ES-I3 (cell line): ENCODE results near the gene SEC24C.

ENCODE experiments used
- H3K36me3 ChIP-seq: 2 replicates; pipeline ENCODE4 v1.6.1; 2013; ENCODE audit warnings: mild to moderate bottlenecking, low read length, control low read depth, moderate library complexity; ENCODE audit not compliant: insufficient read depth
- H3K4me1 ChIP-seq: 2 replicates; pipeline ENCODE4 v1.6.1; 2013; ENCODE audit warnings: mild to moderate bottlenecking, control low read depth, low read length; ENCODE audit not compliant: insufficient read depth
- H3K9ac ChIP-seq: 2 replicates; pipeline ENCODE4 v1.6.1; 2013; ENCODE audit warnings: low read depth, mild to moderate bottlenecking, low read length, moderate library complexity
- H3K9me3 ChIP-seq: 2 replicates; pipeline ENCODE4 v1.6.1; 2013; ENCODE audit warnings: mild to moderate bottlenecking, low read length, moderate library complexity; ENCODE audit not compliant: control insufficient read depth, insufficient read depth

SEC24C gene

DNA sequence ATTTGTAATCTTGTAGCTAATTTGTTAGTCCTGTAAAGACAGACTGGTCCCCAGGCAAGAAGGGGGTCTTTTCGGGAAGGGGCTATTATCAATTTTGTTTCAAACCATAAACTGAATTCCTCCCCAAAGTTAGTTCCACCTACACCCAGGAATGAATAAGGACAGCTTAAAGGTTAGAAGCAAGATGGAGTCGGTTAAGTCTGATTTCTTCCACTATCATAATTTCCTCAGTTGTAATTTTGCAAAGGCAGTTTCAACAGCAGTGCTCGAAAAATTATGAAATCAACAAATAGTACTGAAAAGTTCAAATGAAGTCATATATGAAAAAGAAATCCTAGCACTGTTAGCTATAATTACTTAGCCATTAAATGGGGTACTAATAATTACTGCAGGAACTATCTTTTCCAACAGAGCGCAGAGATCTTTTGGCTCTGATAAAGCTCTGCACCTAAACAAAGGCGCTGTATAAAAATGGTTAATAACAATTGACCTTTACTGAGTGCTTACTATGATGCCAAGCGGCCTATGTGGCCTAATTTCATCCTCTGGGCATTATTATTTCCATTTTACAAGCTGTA lies 756 bp upstream of the SEC24C start:
- Histone ChIP-seq H3K9me3 (no peaks in the 10 kb centered on the region), H3K9ac (peak overlapping the region; percentile 92), H3K36me3 (peaks cover 6% of the 10 kb centered on the region; the same call in 1 of the 2 replicates), H3K4me1 (peaks cover 18% of the 10 kb centered on the region)

DNA sequence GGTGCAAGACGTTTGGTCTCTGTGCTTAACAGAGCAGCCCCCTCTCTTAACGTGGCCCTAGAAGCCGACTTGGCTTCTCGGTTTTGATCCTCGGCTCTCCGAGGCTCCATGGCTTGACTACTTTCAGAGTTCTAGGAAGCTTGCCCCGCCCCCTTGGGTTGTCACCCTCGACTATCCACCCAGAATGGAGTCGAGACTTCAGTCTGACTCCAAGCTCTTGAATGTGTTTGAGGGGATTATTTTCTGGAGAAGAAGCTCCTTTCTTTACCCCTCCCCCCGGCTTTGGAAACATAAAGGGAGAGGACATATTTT lies 448 bp downstream of the SEC24C start:
- H3K4me1 ChIP-seq: peaks cover 18% of the 10 kb centered on the region
- no peaks in the 10 kb centered on the region for H3K9me3 ChIP-seq
- peaks cover 6% of the 10 kb centered on the region; the same call in 1 of the 2 replicates for H3K36me3 ChIP-seq
- peak overlapping the region; percentile 92 for H3K9ac ChIP-seq

DNA sequence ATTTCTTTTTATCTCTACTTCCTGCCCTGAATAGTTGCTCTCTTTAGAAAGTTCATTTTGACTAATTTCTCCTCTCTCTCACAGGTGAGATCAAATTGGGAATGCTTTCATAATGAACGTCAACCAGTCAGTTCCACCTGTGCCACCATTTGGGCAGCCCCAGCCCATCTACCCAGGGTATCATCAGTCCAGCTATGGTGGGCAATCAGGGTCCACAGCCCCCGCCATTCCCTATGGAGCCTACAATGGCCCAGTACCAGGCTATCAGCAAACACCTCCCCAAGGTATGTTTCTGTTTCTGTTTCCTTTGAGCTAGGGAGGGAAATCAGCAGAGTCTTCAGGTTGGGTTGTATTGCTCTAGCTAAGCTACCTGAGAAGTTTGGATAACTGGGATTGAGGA lies 2.5 kb downstream of the SEC24C start:
- H3K4me1 ChIP-seq: peaks cover 16% of the 10 kb centered on the region
- peaks cover 10% of the 10 kb centered on the region; the same call in 1 of the 2 replicates for H3K36me3 ChIP-seq
- H3K9me3 ChIP-seq: no peaks in the 10 kb centered on the region
- no peak overlapping the region for H3K9ac ChIP-seq

DNA sequence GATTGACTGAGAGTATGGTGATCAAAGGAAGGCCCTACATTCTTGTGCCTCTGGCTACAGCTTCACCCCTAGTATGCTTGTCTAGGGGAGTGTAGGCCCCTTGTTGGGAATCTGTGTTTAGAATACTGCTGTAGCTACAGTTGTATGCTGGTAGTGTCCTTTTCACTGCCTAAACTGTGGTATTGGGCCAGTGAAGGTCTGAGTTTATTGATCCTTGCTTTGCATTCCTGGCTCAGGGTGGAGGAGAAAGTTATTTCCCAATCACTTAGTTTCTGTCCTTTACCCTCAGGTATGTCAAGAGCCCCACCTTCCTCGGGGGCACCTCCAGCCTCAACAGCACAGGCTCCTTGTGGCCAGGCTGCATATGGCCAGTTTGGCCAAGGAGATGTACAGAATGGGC lies 6.6 kb downstream of the SEC24C start:
- Histone ChIP-seq H3K4me1 (no peaks in the 10 kb centered on the region), H3K9ac (no peak overlapping the region), H3K36me3 (peaks cover 14% of the 10 kb centered on the region; the same call in 1 of the 2 replicates), H3K9me3 (no peaks in the 10 kb centered on the region)

DNA sequence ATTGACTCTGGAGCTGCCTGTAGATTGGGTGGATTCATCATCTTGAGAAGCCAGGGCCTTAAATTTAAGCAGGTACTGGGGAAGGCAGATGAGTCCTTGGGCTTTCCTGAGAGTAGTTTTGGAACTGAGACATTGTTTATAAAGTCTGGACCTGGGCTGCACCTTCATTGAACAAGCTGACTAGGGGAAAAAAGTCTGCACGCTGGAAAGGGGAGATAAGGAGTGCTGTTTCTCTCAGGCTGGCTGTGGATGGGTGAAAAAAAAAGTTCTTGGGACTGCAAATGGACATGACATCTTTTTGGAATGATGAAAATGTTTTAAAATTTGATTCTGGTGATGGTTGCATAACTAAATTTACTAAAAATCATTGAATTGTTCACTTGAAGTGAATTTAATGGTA lies 12.0 kb downstream of the SEC24C start:
- Histone ChIP-seq H3K9me3 (no peaks in the 10 kb centered on the region), H3K36me3 (peaks cover 14% of the 10 kb centered on the region), H3K9ac (no peak overlapping the region), H3K4me1 (no peaks in the 10 kb centered on the region)

DNA sequence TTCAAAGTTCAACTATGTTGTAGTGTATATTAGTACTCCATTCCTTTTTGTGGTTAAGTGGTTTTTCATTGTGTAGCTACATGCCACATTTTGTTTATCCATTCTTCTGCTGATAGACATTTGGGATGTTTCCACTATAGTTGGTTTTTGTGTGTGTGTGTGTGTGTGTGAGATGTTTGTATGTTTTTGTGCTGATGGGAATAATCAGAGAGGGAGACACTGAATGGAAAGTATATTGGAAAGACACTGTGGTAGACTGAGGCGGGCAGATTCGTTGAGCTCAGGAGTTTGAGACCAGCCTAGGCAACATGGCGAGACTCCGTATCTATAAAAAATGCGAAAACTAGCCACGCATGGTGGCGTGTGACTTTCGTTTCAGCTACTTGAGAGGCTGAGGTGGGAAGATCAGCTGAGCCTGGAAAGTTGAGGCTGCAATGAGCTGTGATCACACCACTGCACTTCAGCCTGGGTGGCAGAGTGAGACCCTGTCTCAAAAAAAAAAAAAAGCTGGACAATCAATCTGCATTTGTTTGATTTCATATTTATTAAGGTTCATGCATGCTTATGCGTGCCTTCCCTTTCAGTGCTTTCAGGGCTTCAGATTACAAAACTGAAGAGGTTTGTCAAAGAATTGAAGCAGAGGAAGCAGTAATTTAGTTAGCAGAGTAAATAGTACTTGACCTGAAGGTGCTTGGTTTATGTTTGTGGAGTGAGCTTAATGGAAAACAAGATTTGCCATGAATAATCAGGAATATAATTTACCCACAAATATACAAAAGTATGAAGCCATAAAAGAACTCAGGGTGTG lies 14.7 kb downstream of the SEC24C start:
- no peaks in the 10 kb centered on the region for H3K9me3 ChIP-seq
- H3K9ac ChIP-seq: no peak overlapping the region
- H3K4me1 ChIP-seq: no peaks in the 10 kb centered on the region
- H3K36me3 ChIP-seq: peaks cover 25% of the 10 kb centered on the region

DNA sequence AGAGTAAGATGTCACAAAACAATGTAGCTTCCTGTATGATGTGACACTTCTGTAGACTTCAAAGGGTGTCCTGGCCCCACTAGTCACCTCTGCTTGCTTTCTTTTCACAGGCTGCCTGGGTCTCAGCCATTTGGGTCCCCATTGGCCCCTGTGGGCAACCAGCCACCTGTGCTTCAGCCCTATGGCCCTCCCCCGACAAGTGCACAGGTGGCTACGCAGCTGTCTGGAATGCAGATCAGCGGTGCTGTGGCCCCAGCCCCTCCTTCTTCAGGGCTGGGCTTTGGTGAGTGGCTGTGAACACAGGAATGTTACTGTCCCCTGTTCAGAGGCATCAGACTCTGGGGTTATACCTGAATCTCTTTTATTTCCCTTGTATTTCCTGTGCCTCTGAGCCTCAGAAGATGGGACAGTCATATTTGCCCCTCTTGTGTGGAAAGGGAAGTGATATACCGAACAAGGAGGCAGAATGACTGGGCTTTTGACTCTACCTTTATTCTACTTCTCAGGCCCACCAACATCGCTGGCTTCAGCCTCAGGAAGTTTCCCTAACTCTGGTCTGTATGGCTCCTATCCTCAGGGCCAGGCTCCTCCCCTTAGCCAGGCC lies 15.4 kb downstream of the SEC24C start:
- no peaks in the 10 kb centered on the region for H3K4me1 ChIP-seq
- no peaks in the 10 kb centered on the region for H3K9me3 ChIP-seq
- H3K9ac ChIP-seq: no peak overlapping the region
- H3K36me3 ChIP-seq: peaks cover 26% of the 10 kb centered on the region

DNA sequence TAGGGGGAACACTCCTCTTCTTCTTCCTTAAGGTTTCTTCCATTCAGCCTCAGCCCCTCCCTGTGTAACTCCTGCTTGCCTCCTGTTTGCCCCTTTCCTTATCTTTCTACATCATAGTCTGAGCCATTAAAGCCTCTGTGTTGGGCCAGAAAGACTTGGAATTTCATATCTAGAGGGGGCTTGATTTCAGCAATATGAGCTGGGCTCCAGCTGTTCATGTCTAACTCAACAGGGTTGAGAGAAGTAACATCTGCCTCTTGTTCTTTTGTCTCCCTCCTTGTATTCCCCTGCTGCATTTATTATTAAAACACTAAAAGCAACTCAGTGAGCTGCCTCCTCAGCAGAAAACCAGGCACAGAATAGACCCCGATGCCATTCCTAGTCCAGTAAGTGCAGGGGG lies 17.6 kb downstream of the SEC24C start:
- Histone ChIP-seq H3K36me3 (peaks cover 33% of the 10 kb centered on the region), H3K9ac (no peak overlapping the region), H3K9me3 (no peaks in the 10 kb centered on the region), H3K4me1 (no peaks in the 10 kb centered on the region)

DNA sequence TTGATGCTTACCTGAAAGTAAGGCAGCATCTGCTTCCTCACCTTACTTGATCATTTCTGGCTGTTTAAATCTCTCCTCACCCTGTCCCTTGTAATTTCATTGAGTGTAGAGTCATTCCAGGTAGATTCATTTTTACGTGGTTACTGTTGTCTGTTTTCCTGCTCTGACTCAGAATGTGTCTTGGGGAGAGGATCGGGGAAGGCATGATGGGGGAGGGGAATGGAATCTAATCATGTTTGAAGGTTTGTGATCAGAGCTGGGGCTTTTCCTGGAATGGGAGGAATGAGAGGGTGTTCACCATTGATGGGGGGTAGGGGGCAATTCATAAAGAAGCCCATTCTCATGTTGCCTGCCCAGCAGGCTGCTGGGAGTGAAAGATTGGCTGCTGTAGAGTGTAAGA lies 18.7 kb downstream of the SEC24C start:
- Histone ChIP-seq H3K4me1 (no peaks in the 10 kb centered on the region), H3K9ac (no peak overlapping the region), H3K9me3 (no peaks in the 10 kb centered on the region), H3K36me3 (peaks cover 38% of the 10 kb centered on the region)

DNA sequence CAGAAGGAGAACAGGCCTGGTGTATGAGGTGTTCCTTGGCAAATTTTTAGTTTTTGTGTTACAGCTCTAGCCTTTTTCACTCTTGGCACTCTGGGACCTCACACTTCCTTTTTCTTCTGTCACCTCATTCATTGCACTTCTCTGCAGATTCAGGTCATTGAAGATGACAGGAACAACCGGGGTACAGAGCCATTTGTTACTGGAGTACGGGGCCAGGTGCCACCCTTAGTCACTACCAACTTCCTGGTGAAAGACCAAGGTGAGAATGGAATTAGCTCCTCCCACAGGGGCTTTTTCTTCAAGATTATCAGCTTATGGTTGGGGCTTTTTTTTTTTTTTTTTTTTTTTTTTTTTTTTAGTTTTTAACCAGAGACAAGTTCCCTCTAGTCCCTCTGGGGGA lies 19.2 kb downstream of the SEC24C start:
- H3K4me1 ChIP-seq: no peaks in the 10 kb centered on the region
- H3K9ac ChIP-seq: no peak overlapping the region
- H3K9me3 ChIP-seq: no peaks in the 10 kb centered on the region
- H3K36me3 ChIP-seq: peaks cover 38% of the 10 kb centered on the region

DNA sequence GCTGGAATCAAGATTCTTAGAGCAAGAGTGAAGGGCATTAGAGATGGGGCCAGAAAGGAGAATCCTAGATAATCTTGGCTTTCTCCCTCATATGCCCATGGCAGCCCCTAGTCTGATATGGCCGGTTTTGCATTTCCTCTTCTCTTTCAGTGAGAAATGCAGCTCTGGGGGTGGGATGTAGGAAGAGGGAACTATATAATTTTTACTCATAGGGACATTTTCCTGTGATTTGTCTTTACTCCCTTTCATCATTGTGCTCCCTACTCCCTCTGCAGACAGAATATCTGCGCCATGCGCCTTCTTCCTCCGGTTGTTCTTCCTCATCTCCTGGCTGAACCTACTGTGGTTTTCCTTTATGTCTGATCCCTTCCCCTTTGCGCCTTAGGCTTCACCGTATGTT lies 20.9 kb downstream of the SEC24C start:
- H3K9me3 ChIP-seq: no peaks in the 10 kb centered on the region
- H3K36me3 ChIP-seq: peaks cover 37% of the 10 kb centered on the region
- no peak overlapping the region for H3K9ac ChIP-seq
- H3K4me1 ChIP-seq: no peaks in the 10 kb centered on the region

DNA sequence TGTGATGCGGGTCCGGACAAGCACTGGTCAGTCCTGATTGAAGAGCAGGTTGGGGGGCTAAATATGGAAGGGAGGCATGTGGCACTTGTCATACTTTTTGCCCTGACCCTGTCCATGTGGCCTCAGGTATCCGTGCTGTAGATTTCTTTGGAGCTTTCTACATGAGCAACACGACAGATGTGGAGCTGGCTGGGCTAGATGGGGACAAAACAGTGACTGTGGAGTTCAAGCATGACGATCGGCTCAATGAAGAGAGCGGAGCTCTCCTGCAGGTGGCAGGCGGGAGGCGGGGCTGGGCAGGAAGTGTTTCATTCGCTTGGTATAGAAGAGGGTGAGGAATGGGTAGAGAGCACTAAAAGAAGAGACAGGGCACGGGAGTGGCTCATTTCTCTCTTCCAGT lies 24.7 kb downstream of the SEC24C start:
- H3K9ac ChIP-seq: no peak overlapping the region
- peaks cover 3% of the 10 kb centered on the region; the same call in 1 of the 2 replicates for H3K4me1 ChIP-seq
- H3K9me3 ChIP-seq: no peaks in the 10 kb centered on the region
- peaks cover 19% of the 10 kb centered on the region for H3K36me3 ChIP-seq

DNA sequence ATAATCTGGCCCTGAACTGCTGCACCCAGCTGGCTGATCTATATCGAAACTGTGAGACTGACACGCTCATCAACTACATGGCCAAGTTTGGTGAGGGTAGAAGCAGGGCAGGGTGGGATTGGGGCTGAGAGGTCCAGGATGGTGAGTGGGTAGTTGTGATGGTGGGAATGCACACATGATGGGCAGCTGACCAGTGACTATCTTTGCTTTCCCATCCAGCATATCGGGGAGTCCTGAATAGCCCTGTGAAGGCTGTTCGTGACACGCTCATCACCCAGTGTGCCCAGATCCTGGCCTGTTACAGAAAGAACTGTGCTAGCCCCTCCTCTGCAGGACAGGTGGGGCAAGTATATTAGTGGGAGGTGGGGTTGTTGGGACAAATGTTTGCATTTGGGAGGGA lies 25.2 kb downstream of the SEC24C start:
- H3K9ac ChIP-seq: no peak overlapping the region
- H3K36me3 ChIP-seq: peaks cover 18% of the 10 kb centered on the region
- no peaks in the 10 kb centered on the region for H3K9me3 ChIP-seq
- peaks cover 4% of the 10 kb centered on the region; the same call in 1 of the 2 replicates for H3K4me1 ChIP-seq

DNA sequence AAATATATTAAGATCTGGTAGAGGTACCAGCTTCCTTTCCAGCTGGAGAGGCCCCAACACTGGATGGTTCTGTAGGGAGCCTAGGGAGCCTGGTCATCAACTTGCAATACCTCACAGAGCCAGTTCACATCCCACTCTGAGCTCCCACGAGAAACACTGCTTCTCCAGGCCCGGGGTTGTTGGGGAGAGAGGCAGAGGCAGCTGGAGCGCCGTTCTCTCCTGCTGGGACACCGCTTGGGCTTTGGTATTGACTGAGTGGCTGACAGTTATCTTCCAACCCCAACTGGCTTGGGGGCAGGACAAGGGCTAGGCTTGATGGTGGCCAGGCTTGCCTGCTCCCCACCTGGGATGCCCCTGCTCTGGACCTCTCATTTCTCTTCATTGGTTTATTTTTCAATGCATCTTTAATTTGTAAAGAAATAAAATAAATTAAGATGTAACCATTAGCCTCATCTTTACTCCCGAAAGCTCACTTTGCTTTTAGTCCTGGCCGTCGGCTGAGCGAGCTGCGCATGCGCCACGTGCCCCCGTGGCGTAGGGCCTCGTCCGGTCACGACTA lies 27.6 kb downstream of the SEC24C start:
- H3K9me3 ChIP-seq: no peaks in the 10 kb centered on the region
- H3K4me1 ChIP-seq: peaks cover 4% of the 10 kb centered on the region; the same call in 1 of the 2 replicates
- peaks cover 11% of the 10 kb centered on the region for H3K36me3 ChIP-seq
- H3K9ac ChIP-seq: peak overlapping the region; percentile 90
